Breast epithelium (tissue), 4 donors: ENCODE measurements around the gene IKZF2. TPM values are rescaled to one million over a fixed set of nuclear protein-coding genes. Genes with fewer than 3 reads are reported as not detected.

ENCODE experiments used
- DNase-seq, 2 donors: peaks; one replicate each; pipeline ENCODE4 v3.0.0-alpha.2; 2019; ENCODE audit warnings: low spot score in 2 of 2
- H3K27ac ChIP-seq, 2 donors: fragments of 200-600 bp; sonication (generic) in 1 of 2; one replicate each; pipeline ENCODE4 v1.5.1; 2016 to 2019; ENCODE audit warnings: mild to moderate bottlenecking in 1 of 2
- H3K27me3 ChIP-seq, 2 donors: fragments of 200-600 bp; sonication (generic) in 1 of 2; one replicate each; pipeline versions ENCODE4 v1.5.1 to v1.6.0; 2017 to 2019; ENCODE audit warnings: control low read depth in 1 of 2, mild to moderate bottlenecking in 1 of 2
- H3K36me3 ChIP-seq: fragments of 200-600 bp; one replicate; pipeline ENCODE4 v1.5.1; 2019
- H3K4me1 ChIP-seq, 2 donors: fragments of 200-600 bp; sonication (generic); one replicate each; pipeline ENCODE4 v1.5.1; 2016 to 2019; ENCODE audit warnings: control low read depth in 1 of 2
- H3K4me3 ChIP-seq, 3 donors: fragments of 200-600 bp; sonication (generic); 1 replicate in 2 of 3; 2 replicates in 1 of 3; pipeline ENCODE4 v1.5.1; 2016 to 2019; ENCODE audit warnings: mild to moderate bottlenecking in 3 of 3, moderate library complexity in 2 of 3
- H3K9me3 ChIP-seq, 2 donors: fragments of 200-600 bp; sonication (generic) in 1 of 2; one replicate each; pipeline ENCODE4 v1.5.1; 2016 to 2019; ENCODE audit warnings: control low read depth in 1 of 2
- CTCF ChIP-seq, 3 donors: fragments of 450-650 bp; IDR thresholded peaks; one replicate each; pipeline ENCODE4 v1.5.1; 2016 to 2017; ENCODE audit warnings: antibody characterized with exemption in 3 of 3, mild to moderate bottlenecking in 3 of 3, moderate library complexity in 3 of 3
- POLR2A ChIP-seq: fragments of 450-650 bp; IDR thresholded peaks from one replicate; pipeline ENCODE4 v1.6.1; 2016; ENCODE audit warnings: antibody characterized with exemption, mild to moderate bottlenecking, moderate library complexity
- POLR2AphosphoS5 ChIP-seq, 3 donors: sonication (generic); formaldehyde crosslinking; IDR thresholded peaks; one replicate each; pipeline ENCODE4 v1.6.1; 2017; ENCODE audit warnings: antibody characterized with exemption in 3 of 3
- intact Hi-C: fragments of 100-400 bp; cut with DNase I; formaldehyde crosslinking; loops from one replicate; pipeline ENCODE4 v1.15.1; 2023; ENCODE audit warnings: low total_unique reads
- total RNA-seq, 3 donors: library from RNA; depleted of rRNA; stranded (reverse); fragments of >200 nt; gene quantifications; one replicate each; pipeline ENCODE4 v1.1.0, GENCODE V29; 2016

IKZF2 gene
- total RNA-seq, 3 donors from 2014 or later = 8.0 to 34.4 (median 22.0) TPM

GRCh38 chr2:213101692-213102460 is 49.5 kb downstream of the IKZF2 start:
- no peak for TF ChIP-seq CTCF (IDR thresholded peaks at IDR 0.05)
- no peak for TF ChIP-seq POLR2AphosphoS5 (IDR thresholded peaks at IDR 0.05)
- TF ChIP-seq POLR2A = no peak
- no peaks in the 10 kb centered on the region for H3K4me1 ChIP-seq
- H3K27ac ChIP-seq = no peak overlapping the region
- intact Hi-C loops = no loop called here
- DNase-seq = no peak
- H3K27me3 ChIP-seq = no peaks in the 10 kb centered on the region
- no peaks in the 10 kb centered on the region for H3K9me3 ChIP-seq
- H3K4me3 ChIP-seq = no peak overlapping the region
- H3K36me3 ChIP-seq = no peaks in the 10 kb centered on the region

GRCh38 chr2:213101109-213101508 is 50.3 kb downstream of the IKZF2 start:
- Histone ChIP-seq H3K27ac (no peak overlapping the region), H3K4me3 (no peak overlapping the region), H3K27me3 (no peaks in the 10 kb centered on the region), H3K9me3 (no peaks in the 10 kb centered on the region), H3K36me3 (no peaks in the 10 kb centered on the region), H3K4me1 (no peaks in the 10 kb centered on the region)
- intact Hi-C loops = no loop called here
- no peak for DNase-seq
- TF ChIP-seq POLR2AphosphoS5 (IDR thresholded peaks at IDR 0.05) (no peak), CTCF (IDR thresholded peaks at IDR 0.05) (no peak), POLR2A (no peak)

- DNase-seq = no peak
- Histone ChIP-seq H3K36me3 (no peaks in the 10 kb centered on the region), H3K27me3 (no peaks in the 10 kb centered on the region), H3K27ac (no peak overlapping the region), H3K4me3 (no peak overlapping the region), H3K4me1 (no peaks in the 10 kb centered on the region), H3K9me3 (no peaks in the 10 kb centered on the region)
- no peak for TF ChIP-seq POLR2A
- TF ChIP-seq POLR2AphosphoS5 (IDR thresholded peaks at IDR 0.05) = no peak
- no peak for TF ChIP-seq CTCF (IDR thresholded peaks at IDR 0.05)
- intact Hi-C loops = no loop called here
These were observed 52.8 kb downstream of the IKZF2 start for GRCh38 chr2:213098612-213099011.

- Histone ChIP-seq H3K4me3 (no peak overlapping the region), H3K36me3 (no peaks in the 10 kb centered on the region), H3K4me1 (no peaks in the 10 kb centered on the region), H3K27me3 (no peaks in the 10 kb centered on the region), H3K9me3 (no peaks in the 10 kb centered on the region), H3K27ac (no peak overlapping the region)
- intact Hi-C loops = no loop called here
- no peak for DNase-seq
- TF ChIP-seq POLR2AphosphoS5 (IDR thresholded peaks at IDR 0.05) (no peak), CTCF (IDR thresholded peaks at IDR 0.05) (no peak), POLR2A (no peak)
These were observed 59.6 kb downstream of the IKZF2 start for GRCh38 chr2:213091765-213092164.

GRCh38 chr2:213090772-213091171 is 60.6 kb downstream of the IKZF2 start:
- no peak for DNase-seq
- Histone ChIP-seq H3K36me3 (no peaks in the 10 kb centered on the region), H3K9me3 (no peaks in the 10 kb centered on the region), H3K4me3 (no peak overlapping the region), H3K27ac (no peak overlapping the region), H3K27me3 (no peaks in the 10 kb centered on the region), H3K4me1 (no peaks in the 10 kb centered on the region)
- TF ChIP-seq POLR2AphosphoS5 (IDR thresholded peaks at IDR 0.05) (no peak), POLR2A (no peak), CTCF (IDR thresholded peaks at IDR 0.05) (no peak)
- intact Hi-C loops = no loop called here
